ENCODE data around the gene LRRTM4.

GRCh38 chr2:76763276-76763675, 758.9 kb downstream of the LRRTM4 start:
- TF ChIP-seq BCL3 (IDR thresholded peaks at IDR 0.05) = no peak
- no peak for TF ChIP-seq CTCF (IDR thresholded peaks at IDR 0.05)
- TF ChIP-seq MAFK (IDR thresholded peaks at IDR 0.05; ENCODE audit: partially characterized antibody) = no peak
- no peak for TF ChIP-seq JUNB (IDR thresholded peaks at IDR 0.05)
- TF ChIP-seq ESRRA (IDR thresholded peaks at IDR 0.05; ENCODE audit: borderline replicate concordance, low read length) = no peak
- no peak for TF ChIP-seq MAX (IDR thresholded peaks at IDR 0.05)
- TF ChIP-seq POLR2A (IDR thresholded peaks at IDR 0.05; ENCODE audit: low read length) = no peak
- TF ChIP-seq TP53 (CRISPR knock-in tag; IDR thresholded peaks at IDR 0.05) = no peak
- TF ChIP-seq USF2 (IDR thresholded peaks at IDR 0.05) = no peak
- TF ChIP-seq GATA3 (IDR thresholded peaks at IDR 0.05; ENCODE audit: borderline replicate concordance) = no peak
- TF ChIP-seq EP300 (IDR thresholded peaks at IDR 0.05) = no peak
- no peak for TF ChIP-seq SMC3 (IDR thresholded peaks at IDR 0.05)
